ENCODE measurements around the gene CHD1L. TPM values are rescaled to one million over a fixed set of nuclear protein-coding genes. Genes with fewer than 3 reads are reported as not detected.

CHD1L gene
- total and polyA plus RNA-seq, 2 of the 13 experiments (the other 11 are each of a cell fraction or from before 2014, with no cell fraction given) = 74.3 to 111 TPM

DNA sequence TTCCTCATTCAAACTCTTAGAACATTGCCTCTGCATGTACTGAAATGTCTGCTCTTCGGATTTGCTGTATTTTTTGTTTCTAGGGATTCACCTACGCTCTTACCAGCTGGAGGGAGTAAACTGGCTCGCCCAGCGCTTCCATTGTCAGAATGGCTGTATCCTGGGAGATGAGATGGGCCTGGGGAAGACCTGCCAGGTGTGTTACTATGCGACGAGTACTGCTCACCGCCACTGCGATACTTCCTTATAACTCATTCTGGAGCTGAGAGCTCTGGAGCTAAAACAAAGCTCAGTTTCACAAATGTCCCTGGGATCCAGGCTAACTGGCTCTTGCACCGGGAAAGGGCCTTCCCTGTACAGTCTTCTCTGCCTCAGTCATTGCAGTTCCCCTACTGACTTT lies 10.1 kb downstream of the CHD1L start:
- intact Hi-C loops (cut with micrococcal nuclease; ENCODE audit: unreplicated experiment) = no loop called here
- Histone ChIP-seq H3K4me1 (ENCODE audit: insufficient read depth, low read length) (peaks cover 50% of the 10 kb centered on the region), H3K4me2 (ENCODE audit: low read depth, low read length) (no peak overlapping the region), H4K20me1 (ENCODE audit: insufficient read depth, low read length) (peaks cover 37% of the 10 kb centered on the region), H3K27ac (ENCODE audit: extremely low read length, insufficient read depth, low read length) (no peak overlapping the region), H3K9me3 (ENCODE audit: low read length) (no peaks in the 10 kb centered on the region), H3K9ac (ENCODE audit: insufficient read depth, low read depth, low read length) (no peak overlapping the region), H3K4me3 (replicated peaks in 1 of 3; ENCODE audit: insufficient read depth in 1 of 3, low read depth in 2 of 3, low read length in 3 of 3) (no peak overlapping the region), H2AFZ (ENCODE audit: low read length) (no peak overlapping the region), H3K27me3 (ENCODE audit: control insufficient read depth in 1 of 2, insufficient read depth in 2 of 2, low read length in 2 of 2) (no peaks in the 10 kb centered on the region), H3K36me3 (replicated peaks in 1 of 2; ENCODE audit: control insufficient read depth in 1 of 2, insufficient read depth in 2 of 2, low read length in 2 of 2) (peaks cover 7 to 42% of the 10 kb centered on the region in 2 experiments), H3K79me2 (ENCODE audit: insufficient read depth, low read length) (peaks cover 98% of the 10 kb centered on the region)
- in situ Hi-C loops (cut with HindIII; ENCODE audit: extremely low pct_ligation_motif_present, low pct_unique_long_range_greater_than_20kb) = no loop called here
- FAIRE-seq = no peak
- POLR2A ChIA-PET = no interaction called here
- BruUV-seq (replicated peaks) = no TSS peak
- no peak for ATAC-seq
- CTCF ChIA-PET (ENCODE audit: low intra/inter-chr PET ratio, low total read pairs) = no interaction called here
- DNase-seq (ENCODE audit: low spot score) = no peak
- TF ChIP-seq MLXIP (CRISPR knock-in tag; IDR thresholded peaks at IDR 0.05; ENCODE audit: borderline replicate concordance) = no peak
- no peak for TF ChIP-seq BORCS8-MEF2B (CRISPR knock-in tag; IDR thresholded peaks at IDR 0.05)
- no peak for TF ChIP-seq DZIP1 (CRISPR knock-in tag; IDR thresholded peaks at IDR 0.05)
- TF ChIP-seq, protein P1, sequence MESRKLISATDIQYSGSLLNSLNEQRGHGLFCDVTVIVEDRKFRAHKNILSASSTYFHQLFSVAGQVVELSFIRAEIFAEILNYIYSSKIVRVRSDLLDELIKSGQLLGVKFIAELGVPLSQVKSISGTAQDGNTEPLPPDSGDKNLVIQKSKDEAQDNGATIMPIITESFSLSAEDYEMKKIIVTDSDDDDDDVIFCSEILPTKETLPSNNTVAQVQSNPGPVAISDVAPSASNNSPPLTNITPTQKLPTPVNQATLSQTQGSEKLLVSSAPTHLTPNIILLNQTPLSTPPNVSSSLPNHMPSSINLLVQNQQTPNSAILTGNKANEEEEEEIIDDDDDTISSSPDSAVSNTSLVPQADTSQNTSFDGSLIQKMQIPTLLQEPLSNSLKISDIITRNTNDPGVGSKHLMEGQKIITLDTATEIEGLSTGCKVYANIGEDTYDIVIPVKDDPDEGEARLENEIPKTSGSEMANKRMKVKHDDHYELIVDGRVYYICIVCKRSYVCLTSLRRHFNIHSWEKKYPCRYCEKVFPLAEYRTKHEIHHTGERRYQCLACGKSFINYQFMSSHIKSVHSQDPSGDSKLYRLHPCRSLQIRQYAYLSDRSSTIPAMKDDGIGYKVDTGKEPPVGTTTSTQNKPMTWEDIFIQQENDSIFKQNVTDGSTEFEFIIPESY (CRISPR knock-in tag; IDR thresholded peaks at IDR 0.05) = no peak
- TF ChIP-seq NFKBIZ (CRISPR knock-in tag; IDR thresholded peaks at IDR 0.05) = no peak
- no peak for TF ChIP-seq MTF2 (CRISPR knock-in tag; IDR thresholded peaks at IDR 0.05; ENCODE audit: borderline replicate concordance)
- no peak for TF ChIP-seq KMT2A (CRISPR knock-in tag; IDR thresholded peaks at IDR 0.05)
- no peak for TF ChIP-seq ZNF577 (CRISPR knock-in tag; IDR thresholded peaks at IDR 0.05; ENCODE audit: borderline replicate concordance, low read depth)
- no peak for TF ChIP-seq TRIM22 (IDR thresholded peaks at IDR 0.05)
- 92% methylated on average over 9 of the region's 9 CpGs for WGBS (ENCODE audit: low lambda C conversion rate)
